GM12873 (cell line): ENCODE measurements around the gene BRD2.
A peak's percentile ranks its signal among the peaks of the same experiment; 100 is the strongest.

Experiments used
- TF ChIP-seq, protein P1 (sequence below): IDR thresholded peaks from 2 replicates; pipeline ENCODE4 v1.5.1; 2012; ENCODE audit warnings: low read depth, mild to moderate bottlenecking, moderate library complexity, low read length, control low read depth; ENCODE audit not compliant: insufficient read depth; ENCODE audit errors: missing control alignments

The BRD2 gene

DNA sequence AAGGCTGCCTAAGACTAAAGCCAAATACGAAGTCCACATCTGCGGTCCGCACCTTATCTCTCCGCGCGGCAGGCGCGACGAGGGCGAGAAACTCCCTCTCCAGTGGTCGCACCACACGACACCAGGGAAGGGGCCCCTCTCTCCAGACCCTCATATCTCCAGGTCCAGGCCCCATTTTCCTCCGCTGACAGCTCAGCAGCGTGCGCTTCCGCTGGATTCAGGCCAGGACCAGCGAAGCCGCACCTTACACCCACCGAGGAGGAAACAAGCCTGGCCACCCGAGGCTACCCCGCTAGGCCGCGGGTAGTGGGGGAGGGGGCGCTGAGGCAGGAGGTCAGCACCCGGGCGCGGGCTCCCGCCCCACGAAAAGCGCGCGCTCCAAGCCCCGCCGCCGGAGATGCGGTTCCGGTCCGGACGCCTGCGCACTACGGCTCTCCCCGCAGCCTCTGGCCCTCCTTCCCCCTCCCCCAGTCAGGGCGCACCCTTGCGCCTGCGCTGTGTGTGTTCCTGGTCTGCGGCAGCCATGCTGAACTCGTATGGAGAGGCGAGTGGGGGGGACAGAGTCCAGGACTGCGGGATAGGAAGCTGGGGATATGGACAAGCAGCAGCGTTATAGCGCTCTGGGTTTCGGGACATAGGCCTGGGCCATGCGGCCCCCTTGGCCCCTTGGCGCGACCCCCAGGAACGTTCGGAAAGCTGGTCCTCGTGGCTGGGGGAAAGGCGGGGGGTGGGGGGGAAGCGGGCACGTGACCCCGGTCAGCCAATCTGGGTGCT lies at the start of gene BRD2:
TSS of gene BRD2 (plus strand) at position 502 of the 774 bp plus-strand sequence. CDS start 4,305 bp downstream, outside the sequence.
- TF ChIP-seq, protein P1, sequence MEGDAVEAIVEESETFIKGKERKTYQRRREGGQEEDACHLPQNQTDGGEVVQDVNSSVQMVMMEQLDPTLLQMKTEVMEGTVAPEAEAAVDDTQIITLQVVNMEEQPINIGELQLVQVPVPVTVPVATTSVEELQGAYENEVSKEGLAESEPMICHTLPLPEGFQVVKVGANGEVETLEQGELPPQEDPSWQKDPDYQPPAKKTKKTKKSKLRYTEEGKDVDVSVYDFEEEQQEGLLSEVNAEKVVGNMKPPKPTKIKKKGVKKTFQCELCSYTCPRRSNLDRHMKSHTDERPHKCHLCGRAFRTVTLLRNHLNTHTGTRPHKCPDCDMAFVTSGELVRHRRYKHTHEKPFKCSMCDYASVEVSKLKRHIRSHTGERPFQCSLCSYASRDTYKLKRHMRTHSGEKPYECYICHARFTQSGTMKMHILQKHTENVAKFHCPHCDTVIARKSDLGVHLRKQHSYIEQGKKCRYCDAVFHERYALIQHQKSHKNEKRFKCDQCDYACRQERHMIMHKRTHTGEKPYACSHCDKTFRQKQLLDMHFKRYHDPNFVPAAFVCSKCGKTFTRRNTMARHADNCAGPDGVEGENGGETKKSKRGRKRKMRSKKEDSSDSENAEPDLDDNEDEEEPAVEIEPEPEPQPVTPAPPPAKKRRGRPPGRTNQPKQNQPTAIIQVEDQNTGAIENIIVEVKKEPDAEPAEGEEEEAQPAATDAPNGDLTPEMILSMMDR, result no peak

DNA sequence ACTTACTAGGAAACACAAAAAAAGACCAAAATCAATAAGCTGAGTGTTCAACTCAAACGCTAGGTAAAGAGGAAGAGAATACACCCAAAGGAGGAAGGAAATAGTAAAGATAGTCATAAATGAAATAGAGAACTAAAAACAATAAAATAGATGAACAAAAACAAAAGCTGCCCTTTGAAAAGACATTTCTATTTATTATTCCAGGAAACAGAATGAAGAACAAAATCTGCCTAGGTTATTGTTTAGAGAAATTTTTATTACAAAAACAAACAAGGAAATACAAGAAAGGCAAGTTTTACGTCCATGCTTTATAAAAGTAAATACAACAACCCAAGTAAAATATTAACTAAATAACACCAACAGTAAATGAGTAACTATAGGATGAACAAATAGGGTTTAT lies 47.7 kb upstream of the BRD2 start:
- TF ChIP-seq, protein P1, result no peak

- TF ChIP-seq, protein P1, result no peak
Observed at GRCh38 chr6:32922083-32922482, 46.3 kb upstream of the BRD2 start.

DNA sequence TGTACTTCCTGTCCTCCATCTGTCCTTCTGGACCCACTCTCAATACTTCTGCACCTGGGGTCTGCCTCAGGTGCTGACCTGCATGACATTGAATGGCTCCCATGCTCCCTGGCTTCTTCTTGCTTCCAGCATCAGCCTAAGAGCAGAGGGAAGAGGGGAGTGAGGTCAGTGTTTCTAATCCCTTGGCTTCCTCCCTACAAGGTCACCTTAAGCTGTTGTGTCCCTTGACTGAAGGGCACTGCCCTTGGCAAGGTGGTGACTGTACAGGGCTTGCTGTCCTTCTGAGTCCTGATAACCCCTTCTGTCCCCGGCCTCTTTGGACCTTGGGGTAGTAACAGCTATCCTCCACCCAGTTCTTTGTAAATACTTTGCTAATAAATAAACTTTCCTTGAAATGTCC lies 37.2 kb upstream of the BRD2 start:
- TF ChIP-seq, protein P1, result no peak

DNA sequence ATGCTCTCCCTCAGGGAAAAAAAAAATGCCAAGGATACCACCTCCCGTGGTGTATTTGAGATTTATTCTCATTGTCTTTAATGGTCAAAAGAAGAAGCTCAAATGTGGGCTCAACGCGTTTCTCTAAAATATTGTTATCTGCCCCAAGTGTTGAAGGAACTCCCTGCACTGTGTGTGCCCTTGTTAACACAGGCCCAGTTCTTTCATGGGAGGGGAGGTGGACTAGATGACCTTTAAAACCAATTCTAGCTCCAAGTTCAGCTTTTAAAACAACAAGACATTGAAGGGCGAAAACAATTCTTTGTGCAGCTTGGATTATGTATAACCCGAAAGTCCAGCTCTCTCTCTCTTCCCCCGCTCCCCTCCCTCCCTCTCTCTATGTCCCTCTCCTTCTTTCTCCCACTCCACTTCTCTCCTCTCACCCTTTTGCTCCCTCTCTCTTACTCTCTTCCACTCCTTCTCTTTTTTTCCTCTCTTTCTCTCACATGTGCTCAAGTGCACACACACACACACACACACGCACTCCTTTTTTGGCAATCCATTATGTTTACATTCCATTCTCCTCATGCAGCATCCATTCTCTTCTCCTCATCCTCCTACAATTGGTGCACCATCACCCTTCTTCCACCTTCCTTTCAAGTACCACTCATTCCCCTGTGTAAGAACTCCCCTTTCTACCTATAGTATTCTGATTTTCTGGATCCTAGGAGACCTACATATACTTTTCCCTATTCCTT lies 36.1 kb upstream of the BRD2 start:
- TF ChIP-seq, protein P1, result no peak

- TF ChIP-seq, protein P1, result peak; percentile 82
Observed at GRCh38 chr6:32933661-32934085, 34.7 kb upstream of the BRD2 start.

- TF ChIP-seq, protein P1, result no peak
Observed at GRCh38 chr6:32935551-32936238, 32.7 kb upstream of the BRD2 start.
